ENCODE data around the gene ZNF32. TPM values are rescaled to one million over a fixed set of nuclear protein-coding genes. Genes with fewer than 3 reads are reported as not detected.
"Not testable (repeated sequence)": the region's sequence is repeated elsewhere in the genome, so short reads cannot be mapped to it uniquely, and the experiment has no call there.

The ZNF32 gene
- total RNA-seq, 1 donor from 2014 or later = 45.1 TPM

DNA sequence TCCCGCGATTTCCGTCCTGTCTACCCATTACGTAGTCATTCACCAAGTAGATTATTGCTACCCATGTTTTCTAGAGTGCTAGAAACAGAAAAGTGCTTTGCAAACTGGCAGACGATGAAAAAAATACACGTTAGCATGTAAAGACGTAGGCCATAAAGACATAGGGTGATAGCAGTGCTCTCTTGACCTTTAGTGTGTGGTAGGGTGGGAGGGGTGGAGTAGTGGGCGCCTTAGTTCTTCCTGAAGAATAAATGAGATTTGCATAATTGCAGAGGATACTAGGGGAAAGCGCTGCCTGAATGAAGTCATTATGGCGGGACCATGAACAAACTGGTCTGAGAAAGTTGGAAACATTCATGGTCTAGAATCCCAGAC is 41.5 kb downstream of the ZNF32 start:
- DNase-seq = no peak
- no peak for TF ChIP-seq CTCF (IDR thresholded peaks at IDR 0.05; ENCODE audit: borderline replicate concordance)
- intact Hi-C loops (cut with micrococcal nuclease) = no loop called here
- H3K9me3 ChIP-seq (replicated peaks) = no peaks in the 10 kb centered on the region
- peaks cover 15% of the 10 kb centered on the region for H3K4me1 ChIP-seq
- no peaks in the 10 kb centered on the region for H3K27me3 ChIP-seq (ENCODE audit: low read depth)
- H3K36me3 ChIP-seq = peaks cover 19% of the 10 kb centered on the region
- no peak overlapping the region for H3K27ac ChIP-seq (replicated peaks)
- H3K4me3 ChIP-seq = peak overlapping the region; percentile 96

DNA sequence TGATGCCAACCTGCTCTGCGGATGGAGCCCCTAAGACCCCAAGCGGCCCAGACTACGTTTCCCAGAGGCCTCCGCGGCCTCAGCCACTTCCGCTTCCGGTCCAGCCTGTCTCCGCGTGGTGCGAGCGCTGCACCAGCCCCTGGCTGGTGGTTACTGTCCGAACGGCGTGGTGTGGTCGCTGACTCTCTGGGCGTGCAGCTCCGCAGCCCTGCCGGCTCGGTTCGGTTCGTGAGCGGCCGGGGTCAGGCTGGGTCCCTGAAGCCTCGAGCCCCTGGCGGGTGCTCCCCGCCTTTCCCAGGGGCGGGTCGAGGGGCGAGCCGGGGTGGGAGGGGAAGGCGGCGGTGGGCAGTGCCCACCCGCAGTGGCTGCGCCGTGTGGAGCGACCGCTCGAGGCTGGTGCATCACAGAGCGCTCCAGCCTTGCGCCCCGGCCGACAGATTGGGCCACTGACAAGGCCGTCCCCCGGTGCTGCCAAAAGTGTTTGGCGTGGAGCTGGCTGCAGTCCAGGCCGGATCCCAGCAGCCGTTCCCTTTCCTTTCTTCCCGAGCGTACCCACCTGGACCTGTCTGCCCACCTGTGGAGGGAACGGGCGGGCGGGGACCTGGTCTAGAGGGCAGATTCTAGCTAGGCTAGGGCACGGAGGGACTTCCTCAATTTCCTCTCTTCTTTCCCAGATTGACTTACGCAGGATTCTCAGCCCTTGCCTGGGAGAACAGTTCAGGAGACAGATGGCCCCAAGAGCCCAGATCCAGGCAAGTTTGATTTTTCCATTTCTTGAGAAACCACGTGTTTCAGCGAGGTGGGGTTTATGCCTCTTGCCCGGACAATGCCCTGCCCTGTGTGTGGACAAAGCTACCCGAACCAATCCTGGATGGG is 42.1 kb downstream of the ZNF32 start, which contains the start of gene ZNF485:
Gene ZNF485 (plus strand): TSS at position 116 of the 876 bp plus-strand sequence. CDS start 613 bp downstream, at position 729.
- Histone ChIP-seq H3K36me3 (peaks cover 19% of the 10 kb centered on the region), H3K27ac (replicated peaks) (peak within 1 kb of the TSS; percentile 77), H3K4me3 (peak within 1 kb of the TSS; percentile 96), H3K4me1 (peaks cover 15% of the 10 kb centered on the region), H3K9me3 (replicated peaks) (no peaks in the 10 kb centered on the region), H3K27me3 (ENCODE audit: low read depth) (no peaks in the 10 kb centered on the region)
- no peak for TF ChIP-seq CTCF (IDR thresholded peaks at IDR 0.05; ENCODE audit: borderline replicate concordance)
- intact Hi-C loops (cut with micrococcal nuclease) = no loop called here
- DNase-seq = peak; percentile 77

DNA sequence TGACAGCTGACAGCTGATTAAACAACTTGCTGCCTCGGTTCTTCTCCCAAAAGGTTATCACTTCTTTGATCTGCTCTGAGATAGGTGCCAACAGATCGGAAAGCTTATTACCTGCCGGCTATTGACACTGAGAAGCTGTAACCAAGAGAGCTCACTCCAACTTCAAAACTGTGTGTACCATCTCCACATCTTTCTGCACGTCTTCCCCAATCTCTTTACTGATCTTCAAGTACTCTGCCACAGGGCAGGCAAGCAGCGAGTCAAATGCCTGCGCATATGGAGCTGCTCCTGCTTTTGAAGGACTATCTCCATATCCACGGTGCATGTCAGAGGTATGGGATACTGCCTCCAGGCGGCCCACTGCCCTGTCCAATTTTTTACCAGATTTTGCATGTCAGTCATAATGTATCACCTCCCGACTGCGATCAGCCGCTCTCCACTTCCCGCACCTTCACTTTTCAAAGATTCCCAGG is 42.8 kb downstream of the ZNF32 start:
- no peak for TF ChIP-seq CTCF (IDR thresholded peaks at IDR 0.05; ENCODE audit: borderline replicate concordance)
- Histone ChIP-seq H3K4me3 (peak overlapping the region; percentile 96), H3K36me3 (peaks cover 13% of the 10 kb centered on the region), H3K9me3 (replicated peaks) (no peaks in the 10 kb centered on the region), H3K4me1 (peaks cover 15% of the 10 kb centered on the region), H3K27ac (replicated peaks) (no peak overlapping the region), H3K27me3 (ENCODE audit: low read depth) (no peaks in the 10 kb centered on the region)
- DNase-seq = no peak
- intact Hi-C loops (cut with micrococcal nuclease) = no loop called here

- intact Hi-C loops (cut with micrococcal nuclease) = not testable (repeated sequence)
These were observed 47.1 kb downstream of the ZNF32 start for GRCh38 chr10:43601576-43601975.

GRCh38 chr10:43599333-43599732 is 49.3 kb downstream of the ZNF32 start:
- no peaks in the 10 kb centered on the region for H3K36me3 ChIP-seq
- H3K4me1 ChIP-seq = peaks cover 22% of the 10 kb centered on the region
- no peak overlapping the region for H3K27ac ChIP-seq (replicated peaks)
- H3K4me3 ChIP-seq = no peak overlapping the region
- H3K27me3 ChIP-seq (ENCODE audit: low read depth) = no peaks in the 10 kb centered on the region
- TF ChIP-seq CTCF (IDR thresholded peaks at IDR 0.05; ENCODE audit: borderline replicate concordance) = no peak
- no peaks in the 10 kb centered on the region for H3K9me3 ChIP-seq (replicated peaks)
- DNase-seq = no peak
- intact Hi-C loops (cut with micrococcal nuclease) = no loop called here

More at GRCh38 chr10:43601576-43601975, 47.1 kb downstream of the ZNF32 start:
- H3K4me3 ChIP-seq; H3K9me3 ChIP-seq (replicated peaks); DNase-seq; H3K27ac ChIP-seq (replicated peaks); H3K36me3 ChIP-seq; H3K27me3 ChIP-seq (ENCODE audit: low read depth): not testable (repeated sequence)
- H3K4me1 ChIP-seq = peaks cover 12% of the 10 kb centered on the region

DNA sequence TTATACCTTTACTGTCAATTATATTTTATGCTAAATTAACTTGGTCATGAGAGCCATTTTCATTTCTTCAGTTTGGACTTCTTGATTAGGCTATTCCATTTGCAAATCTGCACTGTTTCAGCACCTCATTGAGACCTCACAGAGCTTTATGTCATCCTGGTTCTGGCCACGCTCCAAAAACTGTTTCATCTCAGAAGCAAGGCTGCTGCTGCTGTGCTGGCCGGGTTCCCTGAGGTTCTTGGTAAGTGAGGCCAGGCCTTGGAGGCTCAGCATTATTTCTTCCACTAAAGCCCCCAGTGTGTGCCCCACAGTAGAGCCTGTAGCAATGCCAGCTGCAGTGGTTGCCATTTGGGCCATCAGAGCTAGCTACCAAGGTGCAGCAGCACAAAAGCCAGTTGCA is 50.2 kb downstream of the ZNF32 start:
- H3K4me3 ChIP-seq = no peak overlapping the region
- no peaks in the 10 kb centered on the region for H3K36me3 ChIP-seq
- H3K27me3 ChIP-seq (ENCODE audit: low read depth) = no peaks in the 10 kb centered on the region
- intact Hi-C loops (cut with micrococcal nuclease) = no loop called here
- H3K27ac ChIP-seq (replicated peaks) = no peak overlapping the region
- peak; percentile 23 for DNase-seq
- no peaks in the 10 kb centered on the region for H3K9me3 ChIP-seq (replicated peaks)
- TF ChIP-seq CTCF (IDR thresholded peaks at IDR 0.05; ENCODE audit: borderline replicate concordance) = no peak
- H3K4me1 ChIP-seq = peaks cover 22% of the 10 kb centered on the region

Data from left ventricle myocardium inferior (tissue), 1 donor.